ENCODE results near the gene NCCRP1.

NCCRP1 gene

GRCh38 chr19:39181500-39182173, 15.1 kb upstream of the NCCRP1 start:
- DNase-seq = no peak

- DNase-seq = no peak
These were observed 14.6 kb upstream of the NCCRP1 start for GRCh38 chr19:39182174-39182505.

- DNase-seq = no peak
These were observed 13.7 kb upstream of the NCCRP1 start for GRCh38 chr19:39183104-39183503.

GRCh38 chr19:39186391-39186790, 10.4 kb upstream of the NCCRP1 start:
- DNase-seq = no peak

GRCh38 chr19:39187552-39187943, 9.2 kb upstream of the NCCRP1 start:
- no peak for DNase-seq

GRCh38 chr19:39188960-39189359, 7.8 kb upstream of the NCCRP1 start:
- no peak for DNase-seq

GRCh38 chr19:39190768-39191167, 6.0 kb upstream of the NCCRP1 start:
- no peak for DNase-seq

- no peak for DNase-seq
These were observed 3.9 kb upstream of the NCCRP1 start for GRCh38 chr19:39192846-39193245.

- DNase-seq = no peak
These were observed 3.0 kb upstream of the NCCRP1 start for GRCh38 chr19:39193803-39194202.

GRCh38 chr19:39194832-39195542, 1.8 kb upstream of the NCCRP1 start:
- DNase-seq = no peak

GRCh38 chr19:39195755-39196154, 1.0 kb upstream of the NCCRP1 start:
- DNase-seq = no peak

GRCh38 chr19:39196320-39196719, 444 bp upstream of the NCCRP1 start:
- DNase-seq = no peak

- no peak for DNase-seq
These were observed 1.0 kb downstream of the NCCRP1 start for GRCh38 chr19:39197808-39198207.

- DNase-seq = no peak
These were observed 2.3 kb downstream of the NCCRP1 start for GRCh38 chr19:39199025-39199424.

GRCh38 chr19:39200066-39200802, 3.5 kb downstream of the NCCRP1 start:
- DNase-seq = no peak

GRCh38 chr19:39200803-39201115, 4.0 kb downstream of the NCCRP1 start:
- no peak for DNase-seq

- no peak for DNase-seq
These were observed 6.2 kb downstream of the NCCRP1 start for GRCh38 chr19:39202998-39203355.

- no peak for DNase-seq
These were observed 6.9 kb downstream of the NCCRP1 start, which contains the start of gene SYCN for GRCh38 chr19:39203372-39204341. SYCN (minus strand) TSS chr19:39204263; CDS start chr19:39204254, 9 bp downstream.

- DNase-seq = no peak
These were observed 8.6 kb downstream of the NCCRP1 start for GRCh38 chr19:39205449-39205764.

GRCh38 chr19:39206122-39206521, 9.4 kb downstream of the NCCRP1 start:
- DNase-seq = no peak

- no peak for DNase-seq
These were observed 10.6 kb downstream of the NCCRP1 start for GRCh38 chr19:39207293-39207836.

GRCh38 chr19:39208175-39208795, 11.5 kb downstream of the NCCRP1 start:
- DNase-seq = no peak

All from cerebellar nuclear complex (tissue), 1 donor.